ENCODE data around the gene FAM120A.

Gene FAM120A

DNA sequence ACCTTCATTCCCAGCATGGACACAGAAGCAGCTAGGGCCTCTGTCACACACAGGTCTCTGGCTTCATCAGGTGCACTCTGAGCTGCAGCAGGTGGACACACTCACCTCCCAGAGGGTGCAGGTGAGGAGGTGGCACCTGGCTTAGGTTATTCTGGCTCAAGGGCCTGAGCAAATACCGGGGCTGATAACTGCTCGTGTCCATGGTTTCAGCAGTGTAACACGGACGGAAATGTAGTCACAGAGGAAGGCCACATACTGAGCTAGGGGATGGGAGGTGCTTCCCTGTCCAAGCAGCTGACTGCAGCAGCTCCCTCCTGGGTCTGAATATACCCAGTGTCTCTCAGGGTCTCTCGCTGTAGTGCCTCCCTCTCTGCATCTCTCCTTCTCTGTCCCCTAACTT is 130.6 kb downstream of the FAM120A start:
- peak; percentile 93 for DNase-seq

DNA sequence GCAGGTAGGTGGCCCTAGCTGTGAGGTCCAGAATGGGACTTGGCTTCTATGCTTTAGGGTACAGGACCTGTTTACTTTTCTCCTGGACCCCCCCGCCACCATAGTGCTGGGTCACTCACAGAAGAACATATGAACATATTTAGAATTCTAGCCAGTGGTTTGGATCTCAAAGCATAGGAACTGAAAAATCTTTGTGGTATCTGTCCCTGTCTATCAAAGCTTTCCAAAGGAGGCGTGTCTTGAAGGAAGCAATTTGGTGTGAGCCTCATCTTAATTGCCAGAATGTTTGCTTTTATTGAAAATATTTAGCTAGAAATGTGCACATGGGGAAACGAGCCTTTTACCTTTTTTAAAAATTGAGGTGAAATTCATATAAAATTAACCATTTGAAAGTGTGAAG is 131.1 kb downstream of the FAM120A start:
- DNase-seq = no peak

GRCh38 chr9:93585259-93585658 is 133.8 kb downstream of the FAM120A start:
- no peak for DNase-seq

GRCh38 chr9:93585695-93586094 is 134.2 kb downstream of the FAM120A start:
- DNase-seq = no peak

DNA sequence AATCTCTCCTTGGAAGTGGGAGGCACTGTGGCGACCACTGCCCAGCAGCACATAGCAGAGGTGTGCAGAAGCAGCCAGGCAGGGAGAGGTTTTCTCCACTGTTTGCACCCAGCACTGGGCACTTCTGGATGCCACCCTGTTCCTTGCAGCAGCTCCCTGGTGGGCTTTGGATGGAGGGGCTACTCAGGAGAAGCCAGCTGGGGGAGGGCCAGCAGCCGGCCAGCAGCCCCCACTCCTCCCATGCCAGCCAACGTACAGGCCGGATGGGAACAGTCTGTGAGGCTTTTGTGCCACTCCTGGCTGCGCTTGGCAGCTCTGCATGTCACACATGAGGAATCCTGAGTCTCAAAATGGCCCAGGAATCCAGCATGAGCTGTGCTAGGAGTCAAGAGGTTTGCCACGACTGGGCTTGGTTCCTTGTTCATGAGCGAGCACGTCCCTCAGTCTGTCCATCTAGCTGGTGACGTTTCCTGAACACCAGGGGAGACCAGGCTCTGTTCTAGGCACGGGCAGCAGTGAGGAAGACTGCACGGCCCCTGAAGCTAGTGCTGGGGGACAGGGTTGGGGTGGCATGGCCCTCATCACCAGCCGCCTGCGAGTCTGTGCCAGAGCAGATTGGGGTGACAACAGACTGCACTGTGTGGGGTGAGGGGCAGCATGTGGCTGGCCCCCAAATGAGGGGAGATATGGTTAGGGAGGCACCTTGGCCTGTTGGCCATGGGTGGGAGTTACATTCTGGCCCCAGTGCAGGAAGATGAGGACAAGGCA is 135.0 kb downstream of the FAM120A start:
- DNase-seq = no peak

DNA sequence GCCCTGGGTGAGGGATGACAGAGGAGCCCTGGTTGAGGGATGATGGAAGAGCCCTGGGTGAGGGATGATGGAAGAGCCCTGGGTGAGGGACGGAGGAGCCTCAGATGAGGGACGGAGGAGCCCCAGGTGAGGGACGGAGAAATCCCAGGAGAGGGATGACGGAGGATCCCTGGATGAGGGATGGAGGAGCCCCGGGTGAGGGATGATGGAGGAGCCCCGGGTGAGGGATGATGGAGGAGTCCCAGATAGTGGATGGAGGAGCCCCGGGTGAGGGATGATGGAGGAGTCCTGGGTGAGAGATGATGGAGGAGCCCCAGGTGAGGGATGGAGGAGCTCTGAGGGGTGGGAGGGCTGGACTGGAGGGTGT is 135.8 kb downstream of the FAM120A start:
- no peak for DNase-seq

GRCh38 chr9:93587651-93588347 is 136.3 kb downstream of the FAM120A start:
- no peak for DNase-seq

DNA sequence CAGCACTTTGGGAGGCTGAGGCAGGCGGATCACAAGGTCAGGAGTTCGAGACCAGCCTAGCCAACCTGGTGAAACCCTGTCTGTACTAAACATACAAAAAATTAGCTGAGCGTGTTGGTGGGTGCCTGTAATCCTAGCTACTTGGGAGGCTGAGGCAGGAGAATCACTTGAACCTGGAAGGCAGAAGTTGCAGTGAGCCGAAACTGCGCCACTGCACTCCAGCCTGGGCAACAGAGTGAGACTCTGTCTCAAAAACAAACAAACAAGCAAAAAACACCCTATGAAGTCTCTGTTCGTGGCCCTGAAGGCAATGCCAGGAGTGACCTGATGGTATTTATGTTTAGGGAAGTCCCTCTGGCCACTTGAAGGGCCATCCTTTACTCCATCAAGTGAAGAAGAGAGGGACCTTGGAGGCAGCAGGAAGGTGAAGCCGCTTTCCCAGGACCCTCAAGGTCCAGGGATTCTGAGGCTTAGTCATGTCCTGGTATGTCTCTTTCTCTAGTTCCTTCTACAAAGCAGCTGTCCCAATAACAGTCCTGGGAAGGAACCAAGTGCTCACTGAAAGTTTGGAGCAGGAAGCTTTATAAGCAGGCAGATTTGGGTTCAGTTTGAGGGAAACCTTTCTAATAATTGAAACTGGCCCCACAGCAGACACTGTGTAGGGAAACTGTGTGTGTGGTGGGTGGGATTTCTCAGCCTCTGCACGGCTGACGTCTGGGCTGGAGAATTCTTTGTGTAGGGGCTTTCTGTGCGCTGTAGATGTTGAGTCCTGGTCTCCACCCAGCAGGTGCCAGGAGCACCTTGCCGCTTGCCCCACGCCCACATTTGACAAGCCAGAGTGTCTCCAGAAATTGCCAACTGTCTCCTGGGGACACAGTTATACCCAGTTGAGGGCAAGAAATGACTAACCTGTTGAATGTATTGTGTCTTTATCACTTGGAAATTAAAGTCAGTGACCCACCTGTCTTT is 137.4 kb downstream of the FAM120A start:
- DNase-seq = no peak

DNA sequence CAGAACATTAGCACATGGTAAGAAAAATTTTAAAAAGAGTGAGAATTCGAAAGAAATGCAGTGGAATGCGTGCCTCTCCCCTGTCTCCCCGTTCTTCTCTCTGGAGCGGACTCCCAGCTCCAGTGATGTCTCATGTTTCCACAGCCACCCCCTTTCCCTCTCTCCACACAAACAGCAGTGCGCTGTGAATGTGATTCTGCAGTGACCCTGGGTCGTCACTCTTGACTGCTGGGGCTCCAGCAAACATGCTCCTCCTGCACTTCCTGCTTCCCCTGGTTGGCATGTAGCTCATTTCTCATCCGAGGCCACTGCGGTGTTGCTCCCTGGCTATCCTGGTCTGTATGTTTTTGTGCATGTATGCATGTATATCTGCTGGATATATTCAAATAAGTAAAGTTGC is 138.2 kb downstream of the FAM120A start:
- peak; percentile 43 for DNase-seq

DNA sequence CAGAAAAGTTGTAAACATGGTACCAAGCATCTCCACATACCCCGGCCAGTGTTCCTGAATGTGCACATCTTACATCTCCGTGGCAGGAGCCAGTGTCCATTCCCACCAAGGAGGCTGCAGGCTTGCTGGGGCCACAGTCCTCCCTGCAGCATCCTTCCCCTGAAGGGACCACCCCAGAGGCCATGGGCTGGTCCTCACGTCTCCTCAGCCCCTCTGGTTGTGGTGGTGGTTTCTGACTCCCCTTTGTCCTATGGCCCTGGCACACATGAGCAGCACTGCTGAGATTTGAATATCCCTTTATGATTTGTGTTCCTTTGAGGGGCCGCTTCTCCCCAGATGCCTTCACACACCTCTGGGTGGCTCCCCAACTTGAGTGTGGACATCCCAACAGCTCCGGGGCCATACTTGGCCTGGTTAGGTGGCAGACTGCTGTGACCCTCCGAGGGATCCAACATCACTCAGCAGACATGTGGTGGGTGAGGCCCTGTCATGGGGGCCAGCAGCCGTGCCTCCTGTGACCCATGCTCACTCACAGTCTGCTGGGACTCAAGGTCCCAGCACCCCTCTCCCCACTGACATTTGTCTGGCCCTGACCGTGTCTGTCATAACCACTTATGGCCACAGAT is 139.2 kb downstream of the FAM120A start:
- DNase-seq = no peak

DNA sequence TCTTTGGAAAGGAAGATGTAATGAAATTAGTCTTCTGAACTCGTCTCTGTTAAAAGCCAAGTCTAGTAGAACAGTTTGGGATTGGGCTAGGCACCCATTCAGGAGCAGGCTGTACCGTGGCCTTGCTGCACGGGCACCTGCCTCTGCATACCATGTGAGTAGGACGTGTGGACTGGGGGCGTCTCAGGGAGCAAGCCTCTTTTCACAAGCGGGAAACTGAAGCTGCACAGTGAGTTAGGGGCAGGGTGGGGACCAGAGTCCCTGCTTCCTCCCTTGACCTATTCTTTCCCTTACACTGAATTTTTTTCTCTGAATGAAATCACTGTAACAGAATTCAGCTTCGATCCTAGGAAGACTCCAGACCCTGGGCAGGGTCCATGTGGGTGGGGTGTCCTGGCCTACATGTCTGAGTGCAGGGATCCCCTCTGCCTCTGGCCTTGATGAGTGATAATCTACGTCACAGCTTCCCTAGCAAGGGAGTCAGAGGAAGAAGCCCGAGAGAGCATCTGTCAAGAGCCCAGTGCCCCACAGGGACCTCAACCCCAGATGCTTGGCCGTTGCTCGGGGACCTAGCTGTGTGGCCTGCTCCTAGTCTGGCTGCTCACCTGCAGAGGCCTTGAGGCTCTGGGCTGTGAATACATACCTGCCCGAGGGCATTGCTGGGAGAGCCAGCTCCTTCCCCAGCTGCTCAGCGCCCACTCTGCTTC is 140.0 kb downstream of the FAM120A start:
- no peak for DNase-seq

GRCh38 chr9:93592008-93592642 is 140.6 kb downstream of the FAM120A start:
- DNase-seq = no peak

GRCh38 chr9:93592643-93593021 is 141.1 kb downstream of the FAM120A start:
- DNase-seq = peak; percentile 72

DNA sequence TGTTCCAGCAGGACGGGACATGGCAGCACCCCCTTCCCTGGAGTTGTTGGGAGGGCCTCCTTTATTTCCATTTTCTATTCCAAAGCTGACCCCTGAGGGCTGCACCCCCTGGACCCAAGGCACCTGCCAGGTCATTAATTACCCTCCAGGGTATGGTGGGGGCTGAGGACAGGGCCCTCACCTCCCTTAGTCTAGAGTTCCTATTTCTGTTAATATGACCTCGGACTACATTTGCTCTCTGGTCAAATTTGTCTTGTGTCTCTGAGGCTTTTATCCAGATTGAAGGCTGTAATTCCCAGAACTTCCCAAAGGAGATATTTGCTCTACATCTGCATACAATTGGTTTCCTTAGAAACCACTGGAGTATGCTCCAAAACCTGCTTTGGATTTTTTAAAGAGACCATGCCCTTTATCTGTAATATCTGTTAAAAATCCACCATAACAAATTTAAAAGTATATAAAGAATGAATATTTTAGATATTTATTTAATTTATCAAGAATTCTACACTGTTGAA is 141.7 kb downstream of the FAM120A start:
- DNase-seq = no peak

GRCh38 chr9:93594041-93594756 is 142.7 kb downstream of the FAM120A start:
- DNase-seq = no peak

GRCh38 chr9:93595461-93595860 is 144.0 kb downstream of the FAM120A start:
- DNase-seq = no peak

DNA sequence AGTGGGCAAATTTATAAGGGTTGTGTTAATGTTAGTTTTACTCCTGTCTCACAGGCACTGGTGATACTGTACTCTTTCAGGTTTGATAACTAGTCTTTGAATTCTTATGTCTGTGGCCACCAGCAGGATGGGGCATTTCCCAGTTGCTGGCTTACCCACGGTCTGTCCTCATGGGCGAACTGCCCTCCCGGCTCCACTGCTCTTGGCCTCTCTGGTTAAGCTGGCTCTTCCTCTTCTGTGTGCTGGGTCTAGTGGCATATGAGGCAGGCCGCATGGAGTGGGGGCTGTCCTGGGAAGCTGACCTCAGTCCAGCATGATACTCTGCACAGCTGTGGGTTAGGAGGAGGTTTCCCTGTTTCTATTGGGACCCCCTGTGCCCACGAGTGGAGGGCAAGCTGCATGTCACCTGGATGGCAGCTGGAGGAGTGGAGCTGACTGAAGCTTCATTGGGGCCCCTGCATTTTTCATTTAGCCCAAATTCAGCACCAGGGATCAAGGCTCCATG is 144.4 kb downstream of the FAM120A start:
- DNase-seq = no peak

DNA sequence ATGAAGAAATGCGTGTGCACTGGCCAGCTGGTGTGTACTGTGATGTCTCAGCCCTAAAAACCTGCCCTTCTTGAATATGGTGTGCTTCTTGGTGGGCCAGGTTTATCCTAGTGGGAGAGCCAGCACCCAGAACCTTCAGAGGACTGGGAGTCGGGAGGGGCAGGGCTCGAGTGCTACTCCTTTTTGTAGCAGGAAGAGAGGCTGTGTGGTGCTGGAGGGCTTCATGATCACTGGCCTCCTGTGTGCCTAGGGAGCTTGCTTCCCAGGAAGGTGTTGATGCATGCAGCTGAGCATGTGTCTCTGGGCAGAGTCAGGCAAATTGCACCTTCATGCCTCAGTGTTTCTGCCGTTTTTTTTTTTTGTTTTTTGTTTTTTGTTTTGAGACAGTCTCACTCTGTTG is 144.9 kb downstream of the FAM120A start:
- DNase-seq = no peak

DNA sequence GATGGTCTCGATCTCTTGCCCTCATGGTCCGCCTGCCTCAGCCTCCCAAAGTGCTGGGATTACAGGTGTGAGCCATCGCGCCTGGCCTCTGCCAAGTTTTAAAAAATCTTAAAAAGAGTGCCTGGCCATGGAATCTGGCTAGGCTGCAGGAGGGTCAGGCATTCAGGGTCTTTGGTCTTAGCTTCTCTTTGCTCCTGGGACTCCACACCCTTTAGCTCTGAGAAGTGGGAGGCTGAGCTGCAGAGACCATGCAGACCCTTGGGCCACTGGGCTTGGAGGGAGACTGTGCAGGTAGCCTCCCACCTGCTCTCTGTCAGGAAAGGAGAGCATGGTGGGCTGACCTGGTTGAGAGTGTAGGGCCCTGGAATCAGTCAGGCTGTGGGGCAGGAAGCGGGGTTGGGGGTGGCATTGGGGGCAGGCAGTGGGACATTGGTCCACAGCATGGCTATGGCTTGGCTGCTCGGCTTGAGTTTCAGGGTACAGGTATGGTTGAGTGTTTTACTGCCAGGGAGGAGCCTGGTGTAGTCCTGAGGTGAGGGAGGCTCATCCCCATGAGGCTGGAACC is 145.7 kb downstream of the FAM120A start:
- DNase-seq = no peak
